Adrenal gland (tissue), 5 donors: ENCODE measurements around the gene KCNMA1.

Experiments
- CTCF ChIP-seq, 6 experiments: fragments of 450-650 bp in 4 of 6; fragments of 200-600 bp in 2 of 6; sonication (generic) in 1 of 6; IDR thresholded peaks; 1 replicate in 5 of 6; 2 replicates in 1 of 6; pipeline versions ENCODE4 v1.5.1 to v1.8.0; 2016 to 2021; ENCODE audit warnings: antibody characterized with exemption in 6 of 6, mild to moderate bottlenecking in 2 of 6, moderate library complexity in 1 of 6
- POLR2A ChIP-seq, 2 donors: fragments of 450-650 bp; IDR thresholded peaks; one replicate each; pipeline ENCODE4 v1.6.1; 2017; ENCODE audit warnings: antibody characterized with exemption in 2 of 2, mild to moderate bottlenecking in 2 of 2, moderate library complexity in 1 of 2
- donor health status: DM: no; HTN: no; CAD: no.

GRCh38 chr10:77526868-77527617 lies 110.6 kb downstream of the KCNMA1 start:
- no peak for TF ChIP-seq POLR2A (IDR thresholded peaks at IDR 0.05)
- TF ChIP-seq CTCF (IDR thresholded peaks at IDR 0.05), result no peak
